Gastroesophageal sphincter (tissue), 3 donors: Measurements from ENCODE around the gene KRT35.

Experiments
- POLR2A ChIP-seq, 2 donors: fragments of 450-650 bp; IDR thresholded peaks; one replicate each; pipeline ENCODE4 v1.6.1; 2017; ENCODE audit warnings: antibody characterized with exemption in 2 of 2, mild to moderate bottlenecking in 2 of 2, moderate library complexity in 1 of 2
- POLR2AphosphoS5 ChIP-seq: sonication (generic); formaldehyde crosslinking; IDR thresholded peaks from one replicate; pipeline ENCODE4 v1.6.1; 2017; ENCODE audit warnings: antibody characterized with exemption
- TF ChIP-seq, protein P1 (sequence below), 4 experiments: fragments of 200-600 bp in 2 of 4; fragments of 450-650 bp in 2 of 4; sonication (generic) in 1 of 4; IDR thresholded peaks; one replicate each; pipeline ENCODE4 v1.5.1; 2017 to 2019; ENCODE audit warnings: antibody characterized with exemption in 4 of 4, mild to moderate bottlenecking in 2 of 4, moderate library complexity in 2 of 4

DNA sequence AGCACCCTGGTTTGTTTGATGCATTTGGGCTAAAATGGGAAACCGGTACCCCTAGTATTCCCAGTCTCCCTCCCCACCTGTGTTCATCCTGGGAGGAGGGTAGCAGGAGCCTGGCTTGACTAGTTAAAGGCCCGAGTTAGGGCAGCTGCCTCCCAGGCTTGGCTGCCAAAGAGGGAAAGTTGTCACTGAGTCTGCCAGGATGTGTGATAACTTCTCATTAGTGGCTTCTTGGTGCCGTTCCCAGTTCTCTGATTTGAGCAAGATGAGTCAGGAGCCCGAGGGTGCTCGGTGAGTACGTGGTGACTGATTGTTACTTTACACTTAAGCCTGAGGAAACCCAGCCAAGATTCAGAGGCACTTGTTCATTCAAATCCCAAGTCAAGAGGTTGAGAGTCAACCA is 16.3 kb downstream of the KRT35 start:
- TF ChIP-seq, protein P1, sequence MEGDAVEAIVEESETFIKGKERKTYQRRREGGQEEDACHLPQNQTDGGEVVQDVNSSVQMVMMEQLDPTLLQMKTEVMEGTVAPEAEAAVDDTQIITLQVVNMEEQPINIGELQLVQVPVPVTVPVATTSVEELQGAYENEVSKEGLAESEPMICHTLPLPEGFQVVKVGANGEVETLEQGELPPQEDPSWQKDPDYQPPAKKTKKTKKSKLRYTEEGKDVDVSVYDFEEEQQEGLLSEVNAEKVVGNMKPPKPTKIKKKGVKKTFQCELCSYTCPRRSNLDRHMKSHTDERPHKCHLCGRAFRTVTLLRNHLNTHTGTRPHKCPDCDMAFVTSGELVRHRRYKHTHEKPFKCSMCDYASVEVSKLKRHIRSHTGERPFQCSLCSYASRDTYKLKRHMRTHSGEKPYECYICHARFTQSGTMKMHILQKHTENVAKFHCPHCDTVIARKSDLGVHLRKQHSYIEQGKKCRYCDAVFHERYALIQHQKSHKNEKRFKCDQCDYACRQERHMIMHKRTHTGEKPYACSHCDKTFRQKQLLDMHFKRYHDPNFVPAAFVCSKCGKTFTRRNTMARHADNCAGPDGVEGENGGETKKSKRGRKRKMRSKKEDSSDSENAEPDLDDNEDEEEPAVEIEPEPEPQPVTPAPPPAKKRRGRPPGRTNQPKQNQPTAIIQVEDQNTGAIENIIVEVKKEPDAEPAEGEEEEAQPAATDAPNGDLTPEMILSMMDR (IDR thresholded peaks at IDR 0.05), result no peak
- no peak for TF ChIP-seq POLR2A (IDR thresholded peaks at IDR 0.05)
- peak; percentile 85 for TF ChIP-seq POLR2AphosphoS5
